SU-DHL-6 (cell line): ENCODE results near the gene DCC.

Experiments
- H2AFZ ChIP-seq: fragments of 200-600 bp; sonication (generic); 2 replicates; pipeline ENCODE4 v1.6.1; 2014; ENCODE audit warnings: low read depth, mild to moderate bottlenecking, moderate library complexity, mixed read lengths, antibody characterized with exemption, low read length; ENCODE audit not compliant: severe bottlenecking
- H3F3A ChIP-seq: fragments of 200-600 bp; shearing (Covaris generic); 2 replicates; pipeline ENCODE4 v1.6.0; 2016; ENCODE audit warnings: antibody characterized with exemption, mild to moderate bottlenecking; ENCODE audit not compliant: insufficient read depth
- H3K27ac ChIP-seq: fragments of 200-600 bp; sonication (generic); 2 replicates; pipeline ENCODE4 v1.5.1; 2016; ENCODE audit warnings: low read depth, mild to moderate bottlenecking, low read length, moderate library complexity, mixed read lengths
- H3K27me3 ChIP-seq: fragments of 200-600 bp; sonication (generic), shearing (Covaris generic); 2 replicates; pipeline ENCODE4 v1.6.0; 2014; ENCODE audit warnings: mild to moderate bottlenecking, low read length
- H3K36me3 ChIP-seq: fragments of 200-600 bp; sonication (generic); 2 replicates; pipeline ENCODE4 v1.6.1; 2014; ENCODE audit warnings: mild to moderate bottlenecking, low read length, mixed read lengths
- H3K4me2 ChIP-seq: fragments of 300-600, 200-600 bp; shearing (Covaris generic), sonication (generic); 2 replicates; pipeline ENCODE4 v1.6.0; 2014; ENCODE audit warnings: low read length, low read depth, mild to moderate bottlenecking; ENCODE audit not compliant: poor library complexity, severe bottlenecking
- H3K4me3 ChIP-seq: fragments of 200-600 bp; sonication (generic); 2 replicates; pipeline ENCODE4 v1.5.1; 2014; ENCODE audit warnings: antibody characterized with exemption, low read length, mild to moderate bottlenecking, mixed read lengths; ENCODE audit not compliant: insufficient read depth, poor library complexity, severe bottlenecking
- H3K79me2 ChIP-seq: fragments of 200-600 bp; sonication (generic); 2 replicates; pipeline ENCODE4 v1.6.1; 2014; ENCODE audit warnings: mild to moderate bottlenecking, low read length, moderate library complexity; ENCODE audit not compliant: insufficient read depth
- H3K9ac ChIP-seq: fragments of 200-600 bp; sonication (generic); 2 replicates; pipeline ENCODE4 v1.7.0; 2014; ENCODE audit warnings: mild to moderate bottlenecking, low read length
- H3K9me2 ChIP-seq: fragments of 200-600 bp; sonication (generic); replicated peaks from 2 replicates; pipeline ENCODE4 v1.6.1; 2014; ENCODE audit warnings: low read length; ENCODE audit not compliant: insufficient read depth
- H3K9me3 ChIP-seq: fragments of 200-600 bp; sonication (generic); 2 replicates; pipeline ENCODE4 v1.6.1; 2014; ENCODE audit warnings: low read length, mixed read lengths; ENCODE audit not compliant: insufficient read depth
- H4K20me1 ChIP-seq: fragments of 200-600 bp; sonication (generic); 2 replicates; pipeline ENCODE4 v1.6.1; 2014; ENCODE audit warnings: low read depth, mild to moderate bottlenecking, antibody characterized with exemption, low read length, moderate library complexity, mixed read lengths
- CTCF ChIP-seq: fragments of 200-600 bp; sonication (generic); IDR thresholded peaks from one replicate; pipeline ENCODE4 v1.5.1; 2017; ENCODE audit warnings: antibody characterized with exemption, mild to moderate bottlenecking, low read length, moderate library complexity; ENCODE audit not compliant: insufficient read depth, poor library complexity, severe bottlenecking
- EZH2phosphoT487 ChIP-seq: fragments of 200-600 bp; sonication (generic), shearing (Covaris generic); conservative IDR thresholded peaks from 2 replicates; pipeline ENCODE4 v1.6.1; 2018; ENCODE audit warnings: mild to moderate bottlenecking, antibody characterized with exemption, low read length, moderate library complexity, mixed read lengths

DCC gene

GRCh38 chr18:52850031-52850560 lies 510.1 kb downstream of the DCC start:
- Histone ChIP-seq H4K20me1 (no peaks in the 10 kb centered on the region), H3K79me2 (no peaks in the 10 kb centered on the region), H3K4me3 (no peak overlapping the region), H3K4me2 (no peak overlapping the region), H3K36me3 (no peaks in the 10 kb centered on the region), H2AFZ (no peak overlapping the region), H3K27ac (no peak overlapping the region), H3K9me3 (no peaks in the 10 kb centered on the region), H3K9me2 (no peaks in the 10 kb centered on the region), H3F3A (no peaks in the 10 kb centered on the region), H3K9ac (no peak overlapping the region), H3K27me3 (no peaks in the 10 kb centered on the region)
- TF ChIP-seq EZH2phosphoT487, result no peak
- no peak for TF ChIP-seq CTCF

GRCh38 chr18:52861558-52861957 lies 521.6 kb downstream of the DCC start:
- no peak overlapping the region for H3K4me3 ChIP-seq
- TF ChIP-seq CTCF, result no peak
- TF ChIP-seq EZH2phosphoT487, result no peak
- no peaks in the 10 kb centered on the region for H3K9me3 ChIP-seq
- H3K4me2 ChIP-seq, result no peak overlapping the region
- no peaks in the 10 kb centered on the region; the same call in 1 of the 2 replicates for H3K9me2 ChIP-seq
- H3K9ac ChIP-seq, result no peak overlapping the region
- no peaks in the 10 kb centered on the region for H3F3A ChIP-seq
- H3K79me2 ChIP-seq, result no peaks in the 10 kb centered on the region
- no peak overlapping the region for H3K27ac ChIP-seq
- H3K36me3 ChIP-seq, result no peaks in the 10 kb centered on the region
- H2AFZ ChIP-seq, result no peak overlapping the region
- H3K27me3 ChIP-seq, result no peaks in the 10 kb centered on the region
- no peaks in the 10 kb centered on the region for H4K20me1 ChIP-seq

GRCh38 chr18:52869349-52869923 lies 529.4 kb downstream of the DCC start:
- Histone ChIP-seq H3K9ac (no peak overlapping the region), H2AFZ (no peak overlapping the region), H3K9me2 (no peaks in the 10 kb centered on the region), H3K36me3 (no peaks in the 10 kb centered on the region), H3F3A (no peaks in the 10 kb centered on the region), H4K20me1 (no peaks in the 10 kb centered on the region), H3K27ac (no peak overlapping the region), H3K27me3 (no peaks in the 10 kb centered on the region), H3K4me2 (no peak overlapping the region), H3K4me3 (no peak overlapping the region), H3K9me3 (peaks cover 4% of the 10 kb centered on the region; the same call in 1 of the 2 replicates), H3K79me2 (no peaks in the 10 kb centered on the region)
- no peak for TF ChIP-seq EZH2phosphoT487
